ENCODE results near the gene MAP2K2. TPM values are rescaled to one million over a fixed set of nuclear protein-coding genes. Genes with fewer than 3 reads are reported as not detected.

MAP2K2 gene
- total and polyA plus RNA-seq, 2 donors (not counting 3 experiments of a cell fraction or from before 2014, with no cell fraction given) = 126 to 171 TPM

DNA sequence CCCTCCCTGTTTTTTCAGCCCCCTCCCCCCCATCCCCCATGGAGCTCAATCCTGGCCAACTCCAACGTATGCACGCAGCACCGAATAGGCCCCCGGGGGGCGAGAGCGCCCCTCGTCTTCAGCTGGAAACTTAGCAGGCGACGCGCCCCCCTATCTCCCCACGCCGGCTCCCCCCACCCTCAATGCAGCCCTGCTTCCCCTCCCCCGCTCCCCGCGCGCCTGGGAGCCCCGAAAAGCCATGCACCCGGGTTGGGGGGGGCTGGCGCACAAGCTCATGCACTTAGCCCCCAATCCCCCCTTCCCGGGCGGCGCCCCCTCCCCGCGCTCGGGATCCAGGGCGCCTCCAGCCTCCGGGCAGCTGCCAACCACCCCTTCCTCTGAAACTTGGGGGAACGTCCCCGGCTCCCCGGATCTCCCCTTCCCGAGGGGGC lies 57.7 kb downstream of the MAP2K2 start:
- intact Hi-C loops (cut with micrococcal nuclease) (loop anchor here (2.0 to 5.0 kb wide), 4 partner anchors 56 to 99 kb away; partner anchors contain the start of genes EEF2 and MAP2K2), dilution Hi-C loops (cut with MboI; ENCODE audit: extremely low pct_ligation_motif_present, low sequenced_read_pairs) (no loop called here)
- TF ChIP-seq JUN (IDR thresholded peaks at IDR 0.05; ENCODE audit: borderline replicate concordance, insufficient read depth, insufficient read length, low read depth) = no peak
- TF ChIP-seq, protein P1, sequence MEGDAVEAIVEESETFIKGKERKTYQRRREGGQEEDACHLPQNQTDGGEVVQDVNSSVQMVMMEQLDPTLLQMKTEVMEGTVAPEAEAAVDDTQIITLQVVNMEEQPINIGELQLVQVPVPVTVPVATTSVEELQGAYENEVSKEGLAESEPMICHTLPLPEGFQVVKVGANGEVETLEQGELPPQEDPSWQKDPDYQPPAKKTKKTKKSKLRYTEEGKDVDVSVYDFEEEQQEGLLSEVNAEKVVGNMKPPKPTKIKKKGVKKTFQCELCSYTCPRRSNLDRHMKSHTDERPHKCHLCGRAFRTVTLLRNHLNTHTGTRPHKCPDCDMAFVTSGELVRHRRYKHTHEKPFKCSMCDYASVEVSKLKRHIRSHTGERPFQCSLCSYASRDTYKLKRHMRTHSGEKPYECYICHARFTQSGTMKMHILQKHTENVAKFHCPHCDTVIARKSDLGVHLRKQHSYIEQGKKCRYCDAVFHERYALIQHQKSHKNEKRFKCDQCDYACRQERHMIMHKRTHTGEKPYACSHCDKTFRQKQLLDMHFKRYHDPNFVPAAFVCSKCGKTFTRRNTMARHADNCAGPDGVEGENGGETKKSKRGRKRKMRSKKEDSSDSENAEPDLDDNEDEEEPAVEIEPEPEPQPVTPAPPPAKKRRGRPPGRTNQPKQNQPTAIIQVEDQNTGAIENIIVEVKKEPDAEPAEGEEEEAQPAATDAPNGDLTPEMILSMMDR (IDR thresholded peaks at IDR 0.05; ENCODE audit: extremely low read depth in 1 of 2, insufficient read depth in 1 of 2, low read depth in 1 of 2, low read length in 2 of 2) = peak in 1 of 2 donors; percentile 1
- peaks cover 11% of the 10 kb centered on the region for H3K4me1 ChIP-seq (ENCODE audit: control insufficient read depth, extremely low read depth, insufficient read depth, low read length)
- no peak overlapping the region for H3K4me2 ChIP-seq (ENCODE audit: insufficient read depth, low read length)
- H4K20me1 ChIP-seq (replicated peaks; ENCODE audit: control insufficient read depth, extremely low read depth, insufficient read depth, low read length) = no peaks in the 10 kb centered on the region
- peaks cover 0 to 5% of the 10 kb centered on the region in 2 experiments for H3K36me3 ChIP-seq (ENCODE audit: control insufficient read depth in 2 of 2, extremely low read depth in 1 of 2, insufficient read depth in 2 of 2, low read length in 2 of 2)
- no peaks in the 10 kb centered on the region for H3K9me1 ChIP-seq (replicated peaks; ENCODE audit: control insufficient read depth, extremely low read depth, insufficient read depth, low read length)
- DNase-seq (ENCODE audit: low read depth, low spot score) (no peak), FAIRE-seq (no peak)
- H3K27me3 ChIP-seq (ENCODE audit: control insufficient read depth in 2 of 2, insufficient read depth in 2 of 2, low read length in 2 of 2) = no peaks in the 10 kb centered on the region
- BruUV-seq (replicated peaks) = no TSS peak
- H3K27ac ChIP-seq (ENCODE audit: insufficient read depth, low read depth, low read length) = peak overlapping the region; percentile 11
- peaks cover 42% of the 10 kb centered on the region for H3K79me2 ChIP-seq (ENCODE audit: control insufficient read depth, insufficient read depth, low read length)
- peak overlapping the region; percentile 48 to 98 (median 95) for H3K4me3 ChIP-seq (replicated peaks in 1 of 3; ENCODE audit: insufficient read depth in 1 of 3, low read depth in 1 of 3, low read length in 3 of 3)
- H2AFZ ChIP-seq (ENCODE audit: low read depth, low read length) = peak overlapping the region; percentile 32
- no peaks in the 10 kb centered on the region for H3K9me3 ChIP-seq (replicated peaks; ENCODE audit: control insufficient read depth, insufficient read depth, low read length)
- ChIA-PET CTCF (interaction anchor here (0.6 to 1.2 kb wide), 3 partner anchors 12 to 91 kb away, joined by 3 to 9 read pairs (median 3); no protein-coding TSS in a partner anchor), POLR2A (interaction anchor here (0.6 to 0.7 kb wide), 2 partner anchors 51 to 63 kb away, joined by 3 to 5 read pairs; no protein-coding TSS in a partner anchor)
- H3K9ac ChIP-seq (replicated peaks; ENCODE audit: extremely low read depth, insufficient read depth, low read length) = peak overlapping the region; percentile 45

DNA sequence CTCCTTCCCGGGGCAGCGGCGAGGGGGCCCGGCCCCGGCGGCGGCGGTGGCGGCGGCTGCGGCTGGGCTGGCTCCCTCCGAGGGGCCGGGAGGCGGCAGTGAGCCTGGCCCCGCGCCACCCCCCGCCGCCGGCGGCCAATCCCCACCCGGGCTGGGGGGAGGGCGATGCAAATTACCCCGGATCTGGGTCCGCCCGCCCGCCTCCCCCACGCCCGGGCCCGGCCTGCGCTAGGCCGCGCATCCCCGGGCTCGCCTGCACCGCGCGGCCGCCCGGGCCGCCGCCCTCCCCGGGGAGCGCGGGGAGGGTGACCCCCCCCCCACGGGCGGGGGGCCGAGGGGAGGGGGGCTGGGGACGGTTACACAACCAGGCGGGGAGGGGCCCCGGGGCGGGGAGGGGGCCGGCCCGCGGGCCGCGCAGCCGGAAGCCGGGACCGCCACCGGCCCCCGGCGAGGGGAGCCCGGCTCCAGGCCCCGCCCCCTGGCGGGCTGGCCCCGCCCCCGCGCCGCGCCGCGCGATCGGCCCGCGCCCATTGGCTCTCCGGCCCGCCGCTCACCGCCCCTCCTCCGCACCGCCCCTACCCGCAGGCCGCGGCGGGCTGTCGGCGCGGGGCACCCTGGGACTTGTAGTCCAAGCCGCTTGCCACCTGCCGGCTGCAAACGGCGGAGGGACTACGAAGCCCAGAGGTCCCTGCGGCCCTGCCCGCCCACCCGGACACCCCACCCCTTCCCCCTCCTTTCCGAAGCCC lies 58.3 kb downstream of the MAP2K2 start:
- dilution Hi-C loops (cut with MboI; ENCODE audit: extremely low pct_ligation_motif_present, low sequenced_read_pairs) = no loop called here
- no peak overlapping the region for H2AFZ ChIP-seq (ENCODE audit: low read depth, low read length)
- no peaks in the 10 kb centered on the region for H3K9me3 ChIP-seq (replicated peaks; ENCODE audit: control insufficient read depth, insufficient read depth, low read length)
- no peaks in the 10 kb centered on the region for H3K27me3 ChIP-seq (ENCODE audit: control insufficient read depth in 2 of 2, insufficient read depth in 2 of 2, low read length in 2 of 2)
- peaks cover 48% of the 10 kb centered on the region for H3K79me2 ChIP-seq (ENCODE audit: control insufficient read depth, insufficient read depth, low read length)
- H3K4me1 ChIP-seq (ENCODE audit: control insufficient read depth, extremely low read depth, insufficient read depth, low read length) = peaks cover 11% of the 10 kb centered on the region
- TF ChIP-seq, protein P2, sequence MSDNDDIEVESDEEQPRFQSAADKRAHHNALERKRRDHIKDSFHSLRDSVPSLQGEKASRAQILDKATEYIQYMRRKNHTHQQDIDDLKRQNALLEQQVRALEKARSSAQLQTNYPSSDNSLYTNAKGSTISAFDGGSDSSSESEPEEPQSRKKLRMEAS (IDR thresholded peaks at IDR 0.05; ENCODE audit: insufficient read depth, insufficient read length) = no peak
- TF ChIP-seq EZH2 (IDR thresholded peaks at IDR 0.05; ENCODE audit: borderline replicate concordance, low read depth, low read length, severe bottlenecking) (no peak), POLR2AphosphoS5 (IDR thresholded peaks at IDR 0.05; ENCODE audit: insufficient read depth, low read depth, low read length) (peak; percentile 27), POLR2A (IDR thresholded peaks at IDR 0.05; ENCODE audit: low read depth, low read length) (peak; percentile 11), JUN (IDR thresholded peaks at IDR 0.05; ENCODE audit: borderline replicate concordance, insufficient read depth, insufficient read length, low read depth) (no peak), MYC (IDR thresholded peaks at IDR 0.05; ENCODE audit: low read depth, low read length) (no peak), GATA2 (IDR thresholded peaks at IDR 0.05; ENCODE audit: insufficient read depth, insufficient read length, low read depth, low read length) (no peak), FOS (IDR thresholded peaks at IDR 0.05; ENCODE audit: borderline replicate concordance, insufficient read depth, low read length) (no peak)
- TF ChIP-seq, protein P1 (IDR thresholded peaks at IDR 0.05; ENCODE audit: extremely low read depth in 1 of 2, insufficient read depth in 1 of 2, low read depth in 1 of 2, low read length in 2 of 2) = no peak
- no peak overlapping the region for H3K4me2 ChIP-seq (ENCODE audit: insufficient read depth, low read length)
- H3K9ac ChIP-seq (replicated peaks; ENCODE audit: extremely low read depth, insufficient read depth, low read length) = no peak overlapping the region
- H3K4me3 ChIP-seq (replicated peaks in 1 of 3; ENCODE audit: insufficient read depth in 1 of 3, low read depth in 1 of 3, low read length in 3 of 3) = peak overlapping the region in 1 of 3 experiments; percentile 98
- intact Hi-C loops (cut with micrococcal nuclease) = loop anchor here (2.0 to 5.0 kb wide), 4 partner anchors 57 to 98 kb away; partner anchors contain the start of genes EEF2 and MAP2K2
- peak; percentile 90 for FAIRE-seq
- no peak overlapping the region for H3K27ac ChIP-seq (ENCODE audit: insufficient read depth, low read depth, low read length)
- ChIA-PET POLR2A (interaction anchor here (0.6 to 0.7 kb wide), 2 partner anchors 51 to 63 kb away, joined by 3 to 5 read pairs; no protein-coding TSS in a partner anchor), CTCF (interaction anchor here (0.6 to 1.2 kb wide), 3 partner anchors 12 to 92 kb away, joined by 3 to 9 read pairs (median 3); no protein-coding TSS in a partner anchor)
- H3K36me3 ChIP-seq (ENCODE audit: control insufficient read depth in 2 of 2, extremely low read depth in 1 of 2, insufficient read depth in 2 of 2, low read length in 2 of 2) = peaks cover 0 to 5% of the 10 kb centered on the region in 2 experiments
- no peaks in the 10 kb centered on the region for H4K20me1 ChIP-seq (replicated peaks; ENCODE audit: control insufficient read depth, extremely low read depth, insufficient read depth, low read length)
- BruUV-seq (replicated peaks) = no TSS peak
- peak; percentile 94 for DNase-seq (ENCODE audit: low read depth, low spot score)
- no peaks in the 10 kb centered on the region for H3K9me1 ChIP-seq (replicated peaks; ENCODE audit: control insufficient read depth, extremely low read depth, insufficient read depth, low read length)

All from endothelial cell of umbilical vein (primary cell).